ENCODE results near the gene COG2.
"Not testable (repeated sequence)": the region's sequence is repeated elsewhere in the genome, so short reads cannot be mapped to it uniquely, and the experiment has no call there.

The COG2 gene

DNA sequence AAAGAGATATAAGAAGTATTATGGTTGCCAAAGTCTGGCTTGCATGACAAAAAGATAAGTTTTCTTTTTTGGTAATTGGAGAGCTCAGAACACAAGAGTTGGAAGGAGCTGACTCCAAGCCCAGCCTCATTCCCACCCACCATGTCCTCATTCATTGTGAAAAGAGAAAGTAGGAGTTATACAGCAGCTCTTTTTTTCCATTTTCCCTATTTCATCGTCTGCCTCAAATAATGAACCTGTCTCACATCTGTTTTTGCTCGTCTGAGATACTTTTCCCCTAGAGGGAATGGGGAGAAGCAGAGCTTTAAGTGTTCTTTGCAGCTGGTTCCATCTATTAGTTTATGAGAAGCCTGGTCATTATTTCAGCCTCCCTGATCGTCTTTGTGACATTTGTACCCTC, 36.9 kb downstream of the COG2 start:
- DNase-seq = no peak

DNA sequence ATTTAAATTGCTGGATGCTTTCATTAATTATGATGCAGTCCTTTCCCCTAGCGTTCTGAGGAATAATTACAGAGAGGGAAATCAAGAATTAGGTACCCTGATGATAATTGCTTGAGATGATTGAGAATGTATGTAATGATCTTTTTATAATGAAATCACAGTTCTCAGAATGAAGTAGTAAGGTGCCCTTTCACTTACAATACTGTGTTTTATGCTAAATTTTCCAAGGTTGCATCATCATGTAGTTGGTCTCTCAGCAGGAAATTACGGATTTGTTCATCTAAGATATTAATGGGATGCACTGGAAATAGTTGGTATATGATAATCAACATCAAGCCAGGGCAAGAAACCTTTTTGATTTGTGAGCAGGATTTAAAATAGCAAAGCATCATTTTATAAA, 37.5 kb downstream of the COG2 start:
- DNase-seq = no peak

DNA sequence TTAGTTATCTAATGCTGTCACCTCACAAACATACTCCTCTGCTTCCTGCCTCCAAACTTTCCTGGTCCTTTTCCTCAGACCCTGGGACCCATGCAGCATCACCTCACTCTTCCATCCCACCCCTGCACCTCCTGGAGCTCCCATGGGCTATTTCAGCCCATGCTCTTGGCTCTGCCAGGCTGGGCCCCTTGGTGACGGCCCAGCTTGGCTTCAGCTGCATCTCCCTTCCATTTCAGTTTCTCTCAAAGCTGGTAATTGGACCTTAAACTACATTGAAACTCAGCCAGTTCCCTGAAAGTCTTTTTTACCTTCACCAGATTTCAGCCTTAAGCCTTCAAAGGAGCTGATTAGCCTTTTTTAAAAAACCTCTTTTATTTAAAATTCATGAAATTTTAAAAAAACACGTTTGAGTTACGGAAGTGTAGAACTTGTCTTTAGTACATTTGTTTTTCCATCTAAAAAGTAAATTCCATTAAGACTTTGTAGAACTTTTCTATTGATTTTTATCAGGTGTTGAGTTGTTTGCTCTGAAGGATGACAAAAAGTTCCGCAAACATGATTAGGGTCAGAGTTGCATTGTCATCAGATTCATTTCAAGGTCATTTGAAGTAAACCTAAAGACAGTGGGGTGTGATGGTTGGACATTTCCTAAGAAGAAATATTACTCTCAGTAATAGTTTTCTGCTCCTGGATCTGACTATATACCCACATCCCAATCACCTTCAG, 38.2 kb downstream of the COG2 start:
- no peak for DNase-seq

DNA sequence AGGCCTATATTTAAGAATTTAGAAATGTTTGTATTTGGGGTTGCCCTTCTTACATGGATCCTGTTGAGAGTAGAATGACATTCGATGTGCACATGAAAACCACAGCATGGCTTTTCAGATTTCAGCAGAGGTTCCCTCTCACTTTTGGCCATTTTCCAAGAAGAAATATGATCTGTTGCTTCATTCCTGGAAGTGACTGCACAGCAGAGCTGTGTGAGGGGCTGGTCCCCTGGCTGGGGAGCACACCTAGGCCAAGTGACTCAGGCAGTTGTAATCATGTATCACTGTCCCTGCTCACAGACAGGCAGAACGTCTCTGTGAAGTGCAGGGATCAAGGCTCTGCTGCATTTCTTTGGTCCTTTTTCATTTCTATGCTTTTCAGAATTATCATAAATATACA, 39.3 kb downstream of the COG2 start:
- no peak for DNase-seq

DNA sequence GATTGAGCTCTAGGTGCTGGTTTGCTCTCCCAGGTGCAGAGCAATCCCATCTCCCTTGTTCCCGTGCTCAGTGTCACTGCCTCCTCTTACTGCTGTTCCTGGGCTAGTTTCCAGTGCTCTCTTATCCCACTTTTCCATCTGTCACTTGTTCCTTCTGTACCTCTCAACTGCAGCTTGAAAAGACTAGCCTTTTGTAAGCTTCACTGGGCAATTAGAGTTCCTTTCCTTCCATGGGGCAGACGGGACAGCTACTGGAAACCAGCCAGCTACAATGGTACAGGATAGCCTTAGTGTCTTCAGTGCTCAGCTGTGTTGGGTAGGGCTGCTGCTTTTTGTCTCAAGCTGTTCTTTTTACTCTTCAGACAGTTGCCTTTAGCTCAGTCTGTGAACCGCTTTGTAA, 40.0 kb downstream of the COG2 start:
- DNase-seq = no peak

DNA sequence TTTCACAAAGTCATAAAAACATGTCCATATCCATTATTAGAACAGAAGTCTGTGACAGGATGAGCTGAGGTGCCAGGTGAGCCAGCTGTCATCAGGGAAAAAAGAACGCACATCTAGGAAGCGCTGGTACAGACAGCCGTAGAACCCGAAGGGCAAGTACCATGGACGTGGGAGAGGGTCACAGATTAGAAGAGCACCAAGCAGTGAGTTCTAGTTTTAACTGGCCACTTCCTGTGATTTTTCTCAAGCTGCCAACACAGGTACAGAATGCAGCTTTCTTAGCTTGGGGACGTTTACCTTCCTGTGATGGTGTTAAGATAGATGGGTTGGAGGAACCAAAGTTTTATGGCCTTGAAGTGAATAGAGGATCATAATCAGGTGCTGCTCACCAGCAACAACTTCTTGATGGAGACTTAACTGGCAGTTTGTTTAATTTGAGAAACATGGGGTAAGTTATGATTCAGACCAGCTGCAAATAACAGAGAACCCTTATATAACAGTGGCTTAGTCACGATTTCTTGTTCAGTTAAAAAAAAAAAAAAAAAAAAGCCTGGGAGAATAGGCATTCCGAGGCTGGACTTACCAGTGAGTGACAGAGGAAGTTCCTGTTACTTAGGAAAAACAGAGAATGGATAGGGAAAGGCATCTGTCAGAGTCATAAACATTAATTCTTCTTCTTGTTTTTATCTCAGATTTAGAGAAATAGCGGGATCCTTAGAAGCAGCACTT, 40.8 kb downstream of the COG2 start:
- no peak for DNase-seq

DNA sequence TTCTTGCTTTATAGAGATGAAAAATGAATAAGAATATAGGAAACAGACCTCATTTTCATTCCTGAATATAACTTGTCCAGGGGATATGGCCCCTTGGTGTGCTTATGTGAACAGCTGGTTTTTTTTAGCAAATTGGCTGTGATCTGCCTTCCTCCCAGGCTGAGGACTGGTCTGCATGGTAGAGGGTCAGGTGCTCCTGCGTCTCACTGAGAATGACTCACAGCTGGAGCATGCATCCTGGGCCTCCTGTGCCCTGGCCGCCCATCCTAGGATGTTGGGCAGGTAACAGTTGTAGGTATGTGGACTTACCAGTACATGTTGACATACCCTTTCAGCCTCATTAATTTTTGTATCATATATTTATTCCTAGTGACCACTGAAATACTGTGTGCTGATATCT, 41.9 kb downstream of the COG2 start:
- DNase-seq = no peak

DNA sequence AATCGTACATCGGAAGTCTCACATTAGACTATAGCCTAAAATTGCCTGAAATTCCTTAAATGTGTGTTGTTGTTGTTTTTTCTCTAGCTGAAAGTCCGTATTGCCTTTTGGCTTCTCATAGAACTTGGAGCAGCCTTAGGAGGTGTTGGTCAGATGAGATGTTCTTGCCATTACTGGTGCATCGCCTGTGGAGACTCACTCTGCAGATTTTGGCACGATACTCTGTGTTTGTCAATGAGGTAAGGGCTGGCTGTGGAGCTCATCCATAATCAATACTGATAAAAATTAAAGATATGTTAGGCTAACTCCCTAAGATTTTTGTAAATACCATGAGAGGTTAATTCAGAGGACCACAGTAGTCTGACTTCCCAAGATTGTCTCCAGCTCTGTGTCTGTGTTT, 42.7 kb downstream of the COG2 start:
- no peak for DNase-seq

DNA sequence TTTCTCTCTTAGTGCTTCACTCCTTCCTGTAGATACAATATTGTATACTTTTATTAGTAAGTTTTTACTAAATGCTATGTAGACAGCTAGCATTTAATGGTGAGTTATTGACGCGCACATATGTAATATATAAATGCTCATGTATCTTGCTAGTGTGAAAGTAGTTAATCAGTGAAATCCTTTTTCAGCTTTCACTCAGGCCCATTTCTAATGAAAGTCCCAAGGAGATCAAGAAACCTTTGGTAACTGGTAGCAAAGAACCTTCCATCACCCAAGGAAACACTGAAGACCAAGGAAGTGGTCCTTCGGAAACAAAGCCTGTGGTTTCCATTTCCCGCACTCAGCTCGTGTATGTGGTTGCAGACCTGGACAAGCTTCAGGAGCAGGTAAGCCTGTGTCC, 44.5 kb downstream of the COG2 start:
- DNase-seq = no peak

DNA sequence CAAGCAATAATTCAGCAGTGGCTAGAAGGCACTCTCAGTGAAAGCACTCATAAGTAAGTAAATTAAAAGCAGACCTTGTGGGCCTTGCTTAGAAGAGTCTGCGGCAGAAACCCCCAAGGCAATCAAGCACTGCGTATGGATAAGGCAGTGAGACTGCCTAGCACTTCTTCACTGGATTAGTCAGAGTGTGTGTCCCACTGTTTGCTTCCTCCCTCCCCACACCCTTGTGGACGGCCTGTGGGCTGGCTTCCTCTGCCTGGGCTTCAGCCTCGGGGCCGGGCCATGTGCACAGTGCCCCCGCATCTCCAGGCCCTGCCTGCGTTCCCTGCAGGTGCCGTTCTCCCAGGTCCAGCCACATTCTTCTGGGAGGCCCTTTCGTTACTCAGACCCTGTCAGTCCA, 47.8 kb downstream of the COG2 start:
- DNase-seq = no peak

DNA sequence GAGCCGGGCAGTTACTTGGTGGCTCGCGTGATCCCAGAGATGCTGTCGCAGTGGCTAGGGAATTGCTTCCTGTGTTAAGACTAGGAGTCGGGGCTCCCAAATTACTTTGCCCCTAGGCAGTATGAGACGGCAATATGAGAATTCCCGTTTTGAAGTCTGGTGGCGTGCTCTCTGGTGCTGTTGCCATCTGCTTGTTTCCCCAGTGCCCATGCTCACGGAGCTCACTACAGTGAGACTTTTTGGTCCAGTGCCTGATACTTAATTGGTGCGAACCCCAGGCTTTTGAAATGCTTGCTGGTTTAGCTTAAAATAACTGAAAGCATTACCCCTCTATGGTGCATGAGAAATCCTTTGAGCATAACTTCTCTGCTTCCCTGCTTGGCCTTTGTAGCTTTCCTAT, 49.3 kb downstream of the COG2 start:
- no peak for DNase-seq

DNA sequence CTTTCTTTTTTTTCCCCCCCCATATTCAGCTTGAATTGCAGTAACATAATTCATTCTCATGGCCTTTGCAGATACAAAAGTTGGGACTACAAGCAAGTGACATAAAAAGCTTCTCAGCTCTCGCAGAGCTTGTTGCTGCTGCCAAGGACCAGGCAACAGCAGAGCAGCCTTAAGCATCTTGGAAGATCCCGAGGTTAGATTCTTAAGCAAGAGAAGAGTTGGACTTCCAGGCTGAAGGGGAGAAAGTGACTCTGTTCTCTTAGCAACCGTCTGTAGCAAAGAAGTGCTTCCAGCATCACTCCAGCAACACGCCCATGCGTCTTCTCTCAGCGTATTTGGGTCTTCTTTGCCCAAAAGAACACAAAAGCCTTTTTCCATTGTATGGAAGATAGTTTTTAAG, 50.9 kb downstream of the COG2 start:
- DNase-seq = no peak

DNA sequence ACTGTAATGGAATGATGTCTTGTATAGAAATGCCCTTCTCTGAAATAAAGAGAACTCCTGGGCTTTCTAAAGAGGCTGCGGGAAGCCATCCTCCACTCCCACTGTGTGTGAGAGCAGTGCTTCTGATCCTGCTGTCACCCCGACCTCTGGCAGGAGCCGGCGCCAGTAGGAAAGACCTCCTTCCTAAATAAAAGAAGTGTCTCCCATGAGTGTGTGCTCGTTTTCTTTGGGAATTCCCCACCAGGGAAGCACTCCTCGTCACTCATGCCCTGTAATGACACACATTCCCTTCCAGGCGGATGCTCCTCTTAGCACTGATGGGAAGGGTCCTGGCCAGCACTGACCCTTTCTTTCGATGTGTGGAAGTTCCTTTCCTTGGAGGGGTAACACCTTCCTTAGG, 51.5 kb downstream of the COG2 start:
- DNase-seq = no peak

DNA sequence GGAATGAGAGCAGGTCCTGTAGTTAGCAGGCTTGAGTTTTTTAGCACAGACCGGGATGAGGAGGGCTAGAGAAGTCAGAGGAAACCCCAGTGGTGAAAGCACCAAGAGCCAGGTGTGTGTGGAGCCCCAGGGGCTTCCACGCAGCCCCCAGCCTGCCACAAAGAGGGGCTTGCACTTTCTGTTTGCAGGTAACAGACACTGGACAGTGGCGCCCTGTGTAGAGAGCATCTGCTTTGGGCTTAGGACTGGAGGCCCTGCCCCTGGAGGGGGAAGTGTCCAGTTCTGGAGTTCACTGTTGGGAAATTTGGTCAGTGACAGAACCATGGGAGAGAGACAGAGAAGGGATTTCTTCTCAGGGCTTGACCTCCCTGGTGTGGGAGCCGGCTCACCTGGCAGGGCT, 52.2 kb downstream of the COG2 start:
- DNase-seq = no peak

DNA sequence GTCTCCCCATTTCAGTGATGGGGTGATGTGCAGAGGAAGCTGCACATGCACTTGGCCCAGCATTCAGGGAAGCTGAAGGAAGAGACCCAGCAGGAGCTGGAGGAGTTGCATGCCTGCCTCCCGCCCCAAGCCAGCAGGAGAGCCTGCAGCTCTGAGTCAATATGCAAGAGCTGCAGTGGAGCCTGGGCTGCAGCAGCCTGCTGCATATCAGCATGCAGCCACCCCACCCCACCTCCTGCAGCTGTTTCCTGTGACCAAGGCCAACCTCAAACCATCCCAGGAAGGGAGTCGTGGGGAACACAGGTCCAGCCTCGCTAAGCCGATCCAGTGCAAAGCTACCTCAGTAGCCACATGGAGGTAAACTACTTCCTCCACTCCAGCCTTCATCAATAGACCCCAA, 52.7 kb downstream of the COG2 start:
- DNase-seq = no peak

DNA sequence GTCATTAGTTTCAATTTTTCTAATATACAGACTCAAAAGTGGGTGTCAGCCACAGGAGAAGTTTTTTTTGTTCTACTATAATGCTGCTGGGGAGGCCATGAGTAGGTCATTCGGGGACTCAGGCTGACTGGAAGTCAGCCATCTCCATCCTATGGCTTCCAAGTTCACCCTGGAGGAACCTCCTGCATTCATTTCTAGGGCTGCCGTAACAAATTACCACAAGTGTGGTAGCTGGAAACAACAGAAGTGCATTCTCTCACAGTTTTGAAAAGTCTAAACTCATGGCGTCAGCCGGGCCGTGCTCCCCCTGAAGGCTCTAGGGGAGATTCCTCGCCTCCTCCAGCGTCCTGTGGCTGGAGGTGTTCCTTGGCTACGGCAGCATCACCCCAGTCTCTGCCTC, 53.9 kb downstream of the COG2 start:
- no peak for DNase-seq

DNA sequence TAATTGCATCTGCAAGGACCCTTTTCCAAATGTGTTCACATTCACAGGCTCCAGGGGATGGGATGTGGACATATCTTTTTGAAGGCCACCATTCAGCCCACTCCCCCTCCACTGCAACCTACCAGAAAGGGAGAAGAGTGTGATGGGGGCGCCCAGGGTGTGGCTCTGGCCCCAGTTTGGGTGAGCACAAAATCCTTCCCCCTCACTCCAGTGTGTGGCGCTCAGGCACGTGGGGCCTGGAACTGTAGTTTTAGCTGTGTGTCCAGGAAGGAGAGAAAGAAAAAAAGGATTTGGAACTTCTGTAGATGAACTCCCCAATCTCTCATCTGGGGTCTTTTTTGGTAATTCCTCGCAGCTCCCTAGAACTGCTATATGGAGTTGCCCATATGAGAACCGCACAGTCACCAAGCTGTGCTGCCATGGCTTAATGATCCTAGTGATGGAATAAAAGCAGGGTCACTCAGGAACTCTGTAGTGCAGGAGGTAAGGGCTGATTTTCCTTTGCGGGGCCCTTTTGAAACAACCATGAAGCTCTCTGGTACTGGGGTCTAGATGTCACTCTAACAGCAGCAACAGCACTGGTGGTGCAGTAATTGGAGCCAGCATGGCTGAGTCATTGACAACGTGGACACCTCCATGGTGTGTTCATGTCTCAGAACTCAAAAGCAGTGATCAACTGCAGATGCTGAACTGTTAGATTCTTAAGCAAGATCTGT, 54.6 kb downstream of the COG2 start:
- no peak for DNase-seq

DNA sequence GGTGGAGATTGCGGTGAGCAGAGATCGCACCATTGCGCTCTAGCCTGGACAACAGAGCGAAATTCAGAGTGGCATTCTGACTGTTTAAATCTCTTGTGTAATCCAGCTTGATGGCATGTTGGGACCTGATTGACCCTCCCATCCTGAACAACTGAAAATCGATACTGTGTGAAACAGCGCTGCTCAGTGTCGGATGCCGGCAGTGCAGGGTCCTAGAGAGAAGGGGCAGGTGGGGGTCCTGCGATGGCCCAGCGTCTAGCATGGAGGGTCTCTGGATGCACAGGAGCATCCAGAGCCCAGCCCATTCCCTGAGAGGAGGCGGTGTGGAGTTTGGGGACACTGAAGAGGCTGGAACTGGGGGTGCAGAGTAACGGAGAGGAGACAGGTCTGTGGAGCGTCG, 55.8 kb downstream of the COG2 start:
- no peak for DNase-seq

DNA sequence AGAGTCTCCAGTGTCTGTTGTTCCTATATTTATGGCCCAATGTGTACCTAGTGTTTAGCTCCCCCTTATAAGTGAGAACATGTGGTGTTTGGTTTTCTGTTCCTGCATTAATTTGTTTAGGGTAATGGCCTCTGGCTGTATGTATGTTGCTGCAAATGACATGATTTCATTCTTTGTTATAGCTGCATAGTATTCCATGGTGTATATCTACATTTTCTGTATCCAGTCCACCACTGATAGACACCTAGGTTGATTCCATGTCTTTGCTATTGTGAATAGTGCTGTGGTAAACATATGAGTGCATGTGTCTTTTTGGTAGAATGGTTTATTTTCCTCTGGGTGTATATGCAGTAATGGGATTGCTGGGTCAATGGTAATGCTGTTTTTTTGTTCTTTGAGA, 56.7 kb downstream of the COG2 start:
- DNase-seq = not testable (repeated sequence)

DNA sequence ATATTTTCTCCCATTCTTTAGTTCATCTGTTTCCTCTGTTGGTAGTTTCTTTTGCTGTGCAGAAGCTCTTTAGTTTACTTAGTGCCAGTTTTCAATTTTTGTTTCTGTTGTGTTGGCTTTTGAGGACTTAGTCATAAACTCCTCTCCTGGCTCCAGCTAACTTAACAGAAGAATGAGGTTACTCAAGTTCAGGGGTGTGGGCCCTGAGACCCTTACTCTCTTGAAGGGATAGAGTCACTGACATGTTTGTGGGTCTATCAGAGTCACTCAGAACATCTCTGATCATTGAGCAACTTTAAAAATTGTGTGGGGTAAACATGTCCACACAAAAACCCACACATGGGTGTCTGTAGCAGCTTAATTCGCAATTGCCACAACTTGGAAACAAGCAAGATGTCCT, 57.4 kb downstream of the COG2 start:
- no peak for DNase-seq

DNA sequence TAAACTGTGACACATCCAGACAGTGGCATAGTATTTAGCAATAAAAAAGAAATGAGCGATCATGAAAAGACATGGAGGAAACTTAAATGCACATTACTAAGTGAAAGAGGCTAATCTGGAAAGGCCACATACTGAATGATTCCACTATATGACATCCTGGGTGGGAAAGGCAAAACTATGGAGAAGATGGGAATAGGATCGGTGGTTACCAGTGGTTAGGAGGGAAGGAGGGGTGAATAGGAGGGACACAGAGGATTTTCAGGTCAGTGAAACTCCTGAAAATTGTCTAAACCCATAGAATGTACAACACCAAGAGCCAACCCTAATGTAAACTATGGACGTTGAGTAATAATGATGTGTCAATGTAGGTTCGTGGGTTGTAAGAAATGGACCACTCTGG, 57.9 kb downstream of the COG2 start:
- no peak for DNase-seq

DNA sequence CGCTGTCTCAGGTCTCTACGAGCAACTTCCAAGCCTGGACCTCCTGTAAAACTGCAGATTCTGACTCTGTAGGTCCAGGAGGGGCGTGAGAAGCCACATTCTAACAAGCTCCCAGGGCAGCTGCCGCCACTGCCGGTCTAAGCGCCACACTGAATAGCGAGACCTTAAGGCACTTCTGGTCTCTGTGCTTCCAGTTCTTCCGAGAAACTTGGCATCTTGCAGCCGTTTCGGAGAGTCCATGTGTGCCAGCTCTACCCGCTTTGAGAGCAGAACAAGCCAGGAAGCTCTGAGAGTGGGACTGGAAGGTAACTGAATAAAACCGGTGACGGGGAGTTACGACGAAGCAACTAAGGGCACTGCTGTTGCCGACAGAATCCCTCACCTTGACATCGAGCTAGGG, 59.2 kb downstream of the COG2 start:
- DNase-seq = no peak

DNA sequence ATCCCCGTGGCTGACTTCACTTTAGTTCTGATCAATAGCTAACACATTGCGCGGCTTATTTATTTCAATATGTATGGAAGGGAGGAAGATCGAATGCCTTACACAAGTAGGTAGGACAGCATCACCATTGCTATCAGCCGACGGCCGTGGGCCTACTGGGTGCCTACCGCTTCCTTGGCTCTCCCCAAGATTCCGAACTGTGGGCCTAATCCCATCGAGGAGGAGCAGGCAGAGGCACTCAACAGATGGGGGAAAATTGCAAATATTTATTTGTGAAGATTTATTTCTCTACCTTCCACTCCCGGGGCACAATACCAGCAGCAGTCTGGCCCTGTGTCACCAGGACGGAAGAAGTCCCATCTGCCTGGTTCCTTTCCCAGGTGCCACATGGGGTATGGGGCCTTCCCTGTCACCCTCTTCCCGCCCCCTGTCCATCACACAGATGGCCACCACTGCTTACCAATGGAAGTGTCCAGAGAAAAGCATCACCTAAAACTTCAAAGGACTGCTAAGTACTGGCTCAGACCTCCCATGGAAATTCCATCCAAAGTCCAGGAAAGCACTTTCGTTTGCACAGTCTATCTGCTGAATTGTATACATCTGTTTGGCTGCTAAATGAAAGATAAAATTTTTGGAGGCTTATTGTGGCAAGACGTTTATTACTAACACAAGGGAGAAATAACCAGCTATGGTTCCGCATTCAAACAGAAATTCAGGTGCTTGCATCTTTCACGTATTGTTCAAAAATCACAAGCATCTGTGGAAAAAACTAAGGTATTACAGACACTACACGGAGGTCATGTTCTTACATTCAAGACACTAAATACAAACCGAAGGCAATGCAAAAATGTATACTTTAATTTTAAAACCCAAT, 59.9 kb downstream of the COG2 start:
- no peak for DNase-seq

Data from T-helper 9 cell (primary cell).